Measurements from ENCODE around the gene PEX6. TPM values are rescaled to one million over a fixed set of nuclear protein-coding genes. Genes with fewer than 3 reads are reported as not detected.

The PEX6 gene
- total and polyA plus RNA-seq, 2 of the 13 experiments (the other 11 are each of a cell fraction or from before 2014, with no cell fraction given) = 5.1 to 6.7 TPM

- TF ChIP-seq ZNF746 (CRISPR knock-in tag; IDR thresholded peaks at IDR 0.05) (peak; percentile 96), THAP9 (CRISPR knock-in tag; IDR thresholded peaks at IDR 0.05; ENCODE audit: borderline replicate concordance) (no peak), CCDC6 (CRISPR knock-in tag; IDR thresholded peaks at IDR 0.05) (peak; percentile 55; the same call in 1 of the 2 replicates), HOXA5 (CRISPR knock-in tag; IDR thresholded peaks at IDR 0.05) (no peak), ZNF296 (CRISPR knock-in tag; conservative IDR thresholded peaks at IDR 0.05) (peak; percentile 72; the same call in 1 of the 2 replicates), NCOA2 (CRISPR knock-in tag; IDR thresholded peaks at IDR 0.05) (peak; percentile 91), CENPT (CRISPR knock-in tag; IDR thresholded peaks at IDR 0.05; ENCODE audit: low read depth) (no peak), ZBTB14 (CRISPR knock-in tag; IDR thresholded peaks at IDR 0.05) (0 out of 2 replicates have a peak, but pooled peaks have one; percentile 17), FOXA1 (IDR thresholded peaks at IDR 0.05) (no peak), FOXA1 (CRISPR knock-in tag; IDR thresholded peaks at IDR 0.05) (peak; percentile 94), BRF2 (CRISPR knock-in tag; IDR thresholded peaks at IDR 0.05) (peak; percentile 96), ZNF367 (CRISPR knock-in tag; IDR thresholded peaks at IDR 0.05; ENCODE audit: borderline replicate concordance) (no peak), NR2C2 (CRISPR knock-in tag; IDR thresholded peaks at IDR 0.05; ENCODE audit: borderline replicate concordance) (peak; percentile 71; the same call in 1 of the 2 replicates), MXD3 (CRISPR knock-in tag; IDR thresholded peaks at IDR 0.05) (no peak), MTERF4 (CRISPR knock-in tag; IDR thresholded peaks at IDR 0.05) (no peak), ZNF207 (IDR thresholded peaks at IDR 0.05; ENCODE audit: borderline replicate concordance) (no peak), MED1 (CRISPR knock-in tag; IDR thresholded peaks at IDR 0.05) (peak; percentile 93), THYN1 (CRISPR knock-in tag; IDR thresholded peaks at IDR 0.05; ENCODE audit: borderline replicate concordance, low read depth) (no peak), ZNF816 (CRISPR knock-in tag; IDR thresholded peaks at IDR 0.05; ENCODE audit: borderline replicate concordance) (peak; percentile 82; the same call in 1 of the 2 replicates), ZNF761 (CRISPR knock-in tag; conservative IDR thresholded peaks at IDR 0.05) (peak; percentile 94), ZSCAN21 (CRISPR knock-in tag; IDR thresholded peaks at IDR 0.05; ENCODE audit: borderline replicate concordance) (peak; percentile 91; the same call in 1 of the 2 replicates), XRCC5 (optimal IDR thresholded peaks at IDR 0.05; ENCODE audit: low read length) (no peak), BRD4 (CRISPR knock-in tag; IDR thresholded peaks at IDR 0.05) (no peak; the same call in 1 of the 2 replicates), ARNTL (CRISPR knock-in tag; IDR thresholded peaks at IDR 0.05) (peak; percentile 97)
These were observed 39.8 kb downstream of the PEX6 start (continued) for GRCh38 chr6:42938987-42939809.

All from HepG2 (cell line).